Gastrocnemius medialis (tissue), 4 donors: ENCODE measurements around the gene SCGB1D2. TPM values are rescaled to one million over a fixed set of nuclear protein-coding genes. Genes with fewer than 3 reads are reported as not detected.

Experiments
- ATAC-seq, 2 donors: fragments of 150-250 bp; one replicate each; pipeline ENCODE4 v1.9.1; 2016
- DNase-seq, 2 donors: peaks; one replicate each; pipeline ENCODE4 v3.0.0-alpha.2; 2019
- H3K27ac ChIP-seq, 4 donors: fragments of 200-600 bp; sonication (generic); 1 replicate in 1 of 4; 2 replicates in 3 of 4; pipeline ENCODE4 v1.5.1; 2016 to 2018; ENCODE audit warnings: mild to moderate bottlenecking in 2 of 4, moderate library complexity in 1 of 4
- H3K27me3 ChIP-seq, 3 donors: fragments of 200-600 bp; sonication (generic) in 2 of 3; 1 replicate in 1 of 3; 2 replicates in 2 of 3; pipeline versions ENCODE4 v1.5.1 to v1.6.0; 2016 to 2019; ENCODE audit warnings: mild to moderate bottlenecking in 1 of 3, moderate library complexity in 1 of 3
- H3K36me3 ChIP-seq, 2 donors: fragments of 200-600 bp; sonication (generic) in 1 of 2; one replicate each; pipeline ENCODE4 v1.5.1; 2017 to 2018
- H3K4me1 ChIP-seq, 2 donors: fragments of 200-600 bp; sonication (generic) in 1 of 2; one replicate each; pipeline ENCODE4 v1.5.1; 2016 to 2017; ENCODE audit warnings: mild to moderate bottlenecking in 2 of 2
- H3K4me3 ChIP-seq, 4 donors: fragments of 200-600 bp; sonication (generic) in 3 of 4; 1 replicate in 1 of 4; 2 replicates in 3 of 4; pipeline ENCODE4 v1.5.1; 2016 to 2019; ENCODE audit warnings: mild to moderate bottlenecking in 2 of 4
- H3K9me3 ChIP-seq, 3 donors: fragments of 200-600 bp; sonication (generic) in 2 of 3; 1 replicate in 1 of 3; 2 replicates in 2 of 3; pipeline ENCODE4 v1.5.1; 2016 to 2019
- POLR2A ChIP-seq, 2 donors: fragments of 450-650 bp; IDR thresholded peaks; one replicate each; pipeline ENCODE4 v1.6.1; 2017; ENCODE audit warnings: antibody characterized with exemption in 2 of 2, mild to moderate bottlenecking in 2 of 2, moderate library complexity in 2 of 2
- in situ Hi-C, 4 donors: fragments of 200-750 bp; cut with MboI; loops; one replicate each; pipeline versions ENCODE4 v1.15.0 to v1.8.0; 2017; ENCODE audit warnings: low sequenced_read_pairs in 4 of 4
- intact Hi-C: fragments of 100-400 bp; cut with DNase I; formaldehyde crosslinking; loops from one replicate; pipeline ENCODE4 v1.15.1; 2023; ENCODE audit warnings: low total_unique reads
- total RNA-seq, 4 donors: library from RNA; depleted of rRNA; stranded (reverse); fragments of >200 nt; gene quantifications; one replicate each; pipeline versions ENCODE4 v1.1.0 to v1.2.3, GENCODE V29; 2016
- TF ChIP-seq, protein P1 (sequence below), 5 experiments: fragments of 450-650 bp in 3 of 5; fragments of 200-600 bp in 2 of 5; sonication (generic) in 2 of 5; IDR thresholded peaks in 4 of 5; conservative IDR thresholded peaks in 1 of 5; 1 replicate in 4 of 5; 2 replicates in 1 of 5; pipeline ENCODE4 v1.5.1; 2016 to 2019; ENCODE audit warnings: antibody characterized with exemption in 5 of 5, mild to moderate bottlenecking in 3 of 5, moderate library complexity in 3 of 5

The SCGB1D2 gene
- total RNA-seq, 4 donors from 2014 or later, result 2.2 to 3.0 TPM; not detected in 2

- Histone ChIP-seq H3K9me3 (peaks cover 0 to 3% (median 0%) of the 10 kb centered on the region in 3 donors), H3K4me3 (no peak overlapping the region), H3K36me3 (no peaks in the 10 kb centered on the region), H3K27ac (no peak overlapping the region), H3K27me3 (no peaks in the 10 kb centered on the region), H3K4me1 (no peaks in the 10 kb centered on the region)
- ATAC-seq (no peak), DNase-seq (no peak)
- TF ChIP-seq, protein P1, sequence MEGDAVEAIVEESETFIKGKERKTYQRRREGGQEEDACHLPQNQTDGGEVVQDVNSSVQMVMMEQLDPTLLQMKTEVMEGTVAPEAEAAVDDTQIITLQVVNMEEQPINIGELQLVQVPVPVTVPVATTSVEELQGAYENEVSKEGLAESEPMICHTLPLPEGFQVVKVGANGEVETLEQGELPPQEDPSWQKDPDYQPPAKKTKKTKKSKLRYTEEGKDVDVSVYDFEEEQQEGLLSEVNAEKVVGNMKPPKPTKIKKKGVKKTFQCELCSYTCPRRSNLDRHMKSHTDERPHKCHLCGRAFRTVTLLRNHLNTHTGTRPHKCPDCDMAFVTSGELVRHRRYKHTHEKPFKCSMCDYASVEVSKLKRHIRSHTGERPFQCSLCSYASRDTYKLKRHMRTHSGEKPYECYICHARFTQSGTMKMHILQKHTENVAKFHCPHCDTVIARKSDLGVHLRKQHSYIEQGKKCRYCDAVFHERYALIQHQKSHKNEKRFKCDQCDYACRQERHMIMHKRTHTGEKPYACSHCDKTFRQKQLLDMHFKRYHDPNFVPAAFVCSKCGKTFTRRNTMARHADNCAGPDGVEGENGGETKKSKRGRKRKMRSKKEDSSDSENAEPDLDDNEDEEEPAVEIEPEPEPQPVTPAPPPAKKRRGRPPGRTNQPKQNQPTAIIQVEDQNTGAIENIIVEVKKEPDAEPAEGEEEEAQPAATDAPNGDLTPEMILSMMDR (IDR thresholded peaks at IDR 0.05 in 4 of 5, conservative IDR thresholded peaks at IDR 0.05 in 1 of 5), result peak in 3 of 5 experiments; percentile 10 to 22 (median 18)
- no peak for TF ChIP-seq POLR2A (IDR thresholded peaks at IDR 0.05)
- in situ Hi-C loops (no loop called here), intact Hi-C loops (loop anchor here (5.0 kb wide), 1 partner anchor 50 kb away; no protein-coding TSS in a partner anchor)
Observed at GRCh38 chr11:62217191-62217748, 24.8 kb upstream of the SCGB1D2 start.

DNA sequence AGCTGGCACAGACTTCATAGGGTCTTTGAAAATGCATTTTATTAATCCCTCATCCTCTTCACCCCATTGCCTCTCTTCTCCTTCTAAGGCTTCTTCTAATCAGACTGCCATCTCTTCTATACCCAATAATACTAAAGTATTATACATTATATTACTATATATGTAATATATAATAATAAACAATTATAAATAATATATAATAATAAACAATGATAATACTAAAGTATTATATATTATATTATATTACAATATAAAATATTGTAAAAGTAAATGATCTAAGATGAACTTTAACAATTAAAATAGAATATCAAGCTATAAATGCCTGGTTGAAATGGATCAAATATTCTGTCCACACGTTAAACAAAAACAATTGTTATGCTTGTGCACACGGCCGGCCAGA is 20.5 kb upstream of the SCGB1D2 start:
- intact Hi-C loops (no loop called here), in situ Hi-C loops (no loop called here)
- no peak overlapping the region for H3K4me3 ChIP-seq
- TF ChIP-seq, protein P1 (IDR thresholded peaks at IDR 0.05 in 4 of 5, conservative IDR thresholded peaks at IDR 0.05 in 1 of 5), result no peak
- no peak for TF ChIP-seq POLR2A (IDR thresholded peaks at IDR 0.05)
- DNase-seq (no peak), ATAC-seq (no peak)
- no peak overlapping the region for H3K27ac ChIP-seq
- H3K27me3 ChIP-seq, result no peaks in the 10 kb centered on the region
- H3K9me3 ChIP-seq, result peaks cover 0 to 11% (median 10%) of the 10 kb centered on the region in 3 donors
- H3K4me1 ChIP-seq, result no peaks in the 10 kb centered on the region
- H3K36me3 ChIP-seq, result no peaks in the 10 kb centered on the region

GRCh38 chr11:62223095-62223494 is 18.9 kb upstream of the SCGB1D2 start:
- no peaks in the 10 kb centered on the region for H3K36me3 ChIP-seq
- H3K9me3 ChIP-seq, result peaks cover 0 to 11% (median 10%) of the 10 kb centered on the region in 3 donors
- no peaks in the 10 kb centered on the region for H3K27me3 ChIP-seq
- H3K27ac ChIP-seq, result no peak overlapping the region
- ATAC-seq (no peak), DNase-seq (no peak)
- intact Hi-C loops (no loop called here), in situ Hi-C loops (no loop called here)
- no peaks in the 10 kb centered on the region for H3K4me1 ChIP-seq
- no peak overlapping the region for H3K4me3 ChIP-seq
- no peak for TF ChIP-seq POLR2A (IDR thresholded peaks at IDR 0.05)
- TF ChIP-seq, protein P1 (IDR thresholded peaks at IDR 0.05 in 4 of 5, conservative IDR thresholded peaks at IDR 0.05 in 1 of 5), result no peak

- H3K4me3 ChIP-seq, result no peak overlapping the region
- no peaks in the 10 kb centered on the region for H3K4me1 ChIP-seq
- H3K27ac ChIP-seq, result no peak overlapping the region
- TF ChIP-seq, protein P1 (IDR thresholded peaks at IDR 0.05 in 4 of 5, conservative IDR thresholded peaks at IDR 0.05 in 1 of 5), result peak in 1 of 5 experiments; percentile 12
- no peak for TF ChIP-seq POLR2A (IDR thresholded peaks at IDR 0.05)
- no peaks in the 10 kb centered on the region for H3K9me3 ChIP-seq
- ATAC-seq (no peak), DNase-seq (no peak)
- H3K36me3 ChIP-seq, result no peaks in the 10 kb centered on the region
- H3K27me3 ChIP-seq, result peaks cover 0 to 5% (median 0%) of the 10 kb centered on the region in 3 donors
- intact Hi-C loops, result loop anchor here (5.0 kb wide), 1 partner anchor 79 kb away; no protein-coding TSS in a partner anchor
- in situ Hi-C loops, result no loop called here
Observed at GRCh38 chr11:62233730-62234129, 8.3 kb upstream of the SCGB1D2 start.
